Measurements from ENCODE around the gene ANKRD45. TPM values are rescaled to one million over a fixed set of nuclear protein-coding genes. Genes with fewer than 3 reads are reported as not detected.

Gene ANKRD45
- total RNA-seq, 1 experiment from 2014 or later = 0.31 TPM

GRCh38 chr1:173561263-173561662, 108.4 kb downstream of the ANKRD45 start:
- no CpG with 5 or more reads among the region's 1 CpG for WGBS (ENCODE audit: extremely low coverage, insufficient read length, low lambda C conversion rate)
- Histone ChIP-seq H2AFZ (ENCODE audit: low read length) (no peak overlapping the region), H3K79me1 (ENCODE audit: insufficient read depth, low read depth, low read length, poor library complexity, severe bottlenecking) (no peaks in the 10 kb centered on the region), H3K9ac (ENCODE audit: extremely low read depth, insufficient read length, low read length) (no peak overlapping the region), H2BK20ac (ENCODE audit: low read depth, low read length, poor library complexity, severe bottlenecking) (no peak overlapping the region), H3T11ph (ENCODE audit: low read length) (no peak overlapping the region), H3K4me2 (ENCODE audit: insufficient read depth, insufficient read length, low read length) (no peak overlapping the region), H3K4me1 (ENCODE audit: insufficient read depth, low read length) (no peaks in the 10 kb centered on the region), H2AK5ac (ENCODE audit: insufficient read length, low read length) (no peak overlapping the region), H2BK120ac (ENCODE audit: low read depth, low read length, poor library complexity, severe bottlenecking) (no peak overlapping the region), H3K4ac (ENCODE audit: low read depth, low read length) (no peak overlapping the region), H3K18ac (ENCODE audit: insufficient read length, low read depth, low read length) (no peak overlapping the region), H3K23me2 (ENCODE audit: insufficient read length, low read depth, low read length, poor library complexity, severe bottlenecking) (peaks cover 3% of the 10 kb centered on the region), H3K9me3 (ENCODE audit: control insufficient read depth, low read depth, low read length) (no peaks in the 10 kb centered on the region), H3K27ac (ENCODE audit: insufficient read length, low read depth, low read length) (no peak overlapping the region), H2BK12ac (ENCODE audit: insufficient read length, low read depth, low read length) (no peak overlapping the region), H3K27me3 (ENCODE audit: insufficient read depth, low read length) (no peaks in the 10 kb centered on the region), H3K56ac (ENCODE audit: insufficient read length, low read depth, low read length) (no peak overlapping the region), H3K14ac (ENCODE audit: insufficient read depth, low read length) (no peak overlapping the region), H2BK5ac (ENCODE audit: insufficient read length, low read length) (no peak overlapping the region), H4K8ac (replicated peaks; ENCODE audit: insufficient read length, low read depth, low read length) (no peak overlapping the region), H2BK15ac (ENCODE audit: low read depth, low read length) (no peak overlapping the region; the same call in 1 of the 2 replicates), H4K20me1 (ENCODE audit: control insufficient read depth, insufficient read depth, insufficient read length) (no peaks in the 10 kb centered on the region), H3K79me2 (ENCODE audit: insufficient read depth, low read length) (no peaks in the 10 kb centered on the region), H3K23ac (ENCODE audit: insufficient read length, low read depth, low read length) (no peak overlapping the region), H4K5ac (ENCODE audit: insufficient read length, low read depth, low read length) (no peak overlapping the region), H4K91ac (ENCODE audit: insufficient read length, low read depth, low read length) (no peak overlapping the region)
- Mint-ChIP-seq H3K27me3 (ENCODE audit: low read depth) (no peaks in the 10 kb centered on the region), H3K4me1 (no peaks in the 10 kb centered on the region; a peak in 1 of 4 replicates), H3K4me3 (no peak overlapping the region), H3K36me3 (ENCODE audit: insufficient read depth in 1 of 3, low read depth in 3 of 3) (no peaks in the 10 kb centered on the region; a peak in 1 of 7 replicates), H3K27ac (no peak overlapping the region), H3K9me3 (peaks cover 3% of the 10 kb centered on the region in 2 experiments; a peak in 1 of 5 replicates)
- no peak for DNase-seq
- TF ChIP-seq CTCF (conservative IDR thresholded peaks at IDR 0.05) = no peak

Data from H9 (cell line).